ENCODE results near the gene TMEM205. TPM values are rescaled to one million over a fixed set of nuclear protein-coding genes. Genes with fewer than 3 reads are reported as not detected.

The TMEM205 gene
- 48.2 and 91.9 TPM in 2 replicates for total RNA-seq

GRCh38 chr19:11346104-11346940 lies at the start of gene TMEM205, which contains the start of gene CCDC159:
TSS of gene TMEM205 (minus strand) at chr19:11346268. CDS start at chr19:11345619, 649 bp downstream.
TSS of gene CCDC159 (plus strand) at chr19:11346519. CDS start at chr19:11346607, 88 bp downstream.

GRCh38 chr19:11374433-11375142 lies 28.5 kb upstream of the TMEM205 start, which contains the start of gene SWSAP1:
TSS of gene SWSAP1 (plus strand) at chr19:11374666. CDS start at chr19:11374681, 15 bp downstream.

GRCh38 chr19:11355160-11356073 lies 9.3 kb upstream of the TMEM205 start, which contains the start of gene PLPPR2:
TSS of gene PLPPR2 (plus strand) at chr19:11355432. CDS start at chr19:11357674, 2,242 bp downstream.

GRCh38 chr19:11339254-11340098 lies 6.6 kb downstream of the TMEM205 start, which contains the start of gene RAB3D:
TSS of gene RAB3D (minus strand) at chr19:11339657. CDS start at chr19:11337399, 2,258 bp downstream.

GRCh38 chr19:11295665-11296245 lies 50.3 kb downstream of the TMEM205 start, which contains the start of gene TSPAN16:
TSS of gene TSPAN16 (plus strand) at chr19:11296160. CDS start at chr19:11296298, 138 bp downstream.

Other genes starting within 250 kb of the TMEM205 start
- gene SPC24, start 190.5 kb downstream of the TMEM205 start, total RNA-seq: 0.34 and 0.43 TPM in 2 replicates
- gene KANK2, start 148.7 kb downstream of the TMEM205 start, total RNA-seq: 8.2 and 14.7 TPM in 2 replicates
- gene ANGPTL8, start 106.6 kb downstream of the TMEM205 start, total RNA-seq: not detected in 2 replicates
- 20.2 and 45.5 TPM in 2 replicates for gene DOCK6, start 83.7 kb downstream of the TMEM205 start, total RNA-seq
- not detected in 2 replicates for gene TSPAN16, start 50.1 kb downstream of the TMEM205 start, total RNA-seq
- gene RAB3D, start 6.6 kb downstream of the TMEM205 start, total RNA-seq: 75.5 and 131 TPM in 2 replicates
- gene CCDC159, start 251 bp upstream of the TMEM205 start, total RNA-seq: 4.1 and 10.9 TPM in 2 replicates
- 3.8 and 5.5 TPM in 2 replicates for gene PLPPR2, start 9.2 kb upstream of the TMEM205 start, total RNA-seq
- 0.57 and 0.68 TPM in 2 replicates for gene SWSAP1, start 28.4 kb upstream of the TMEM205 start, total RNA-seq
- 0.68 and 0.71 TPM in 2 replicates for gene EPOR, start 38.0 kb upstream of the TMEM205 start, total RNA-seq
- gene RGL3, start 73.0 kb upstream of the TMEM205 start, total RNA-seq: 0.21 TPM in 1 of 2 replicates, not detected in the other
- 0.07 TPM in 1 of 2 replicates, not detected in the other for gene ODAD3, start 88.9 kb upstream of the TMEM205 start, total RNA-seq
- gene PRKCSH, start 89.4 kb upstream of the TMEM205 start, total RNA-seq: 94.0 and 217 TPM in 2 replicates
- not detected in 2 replicates for gene ELAVL3, start 134.8 kb upstream of the TMEM205 start, total RNA-seq
- 4.3 and 4.8 TPM in 2 replicates for gene ZNF653, start 159.6 kb upstream of the TMEM205 start, total RNA-seq
- gene ECSIT, start 182.9 kb upstream of the TMEM205 start, total RNA-seq: 28.5 and 34.9 TPM in 2 replicates
- 2.3 TPM in 1 of 2 replicates, not detected in the other for gene CNN1, start 192.6 kb upstream of the TMEM205 start, total RNA-seq
- 23.3 and 25.6 TPM in 2 replicates for gene ELOF1, start 213.0 kb upstream of the TMEM205 start, total RNA-seq
- 8.9 and 52.9 TPM in 2 replicates for gene ACP5, start 231.4 kb upstream of the TMEM205 start, total RNA-seq